ENCODE results near the gene RNF149. TPM values are rescaled to one million over a fixed set of nuclear protein-coding genes. Genes with fewer than 3 reads are reported as not detected.

The RNF149 gene
- polyA plus RNA-seq, 2 of the 4 experiments (the other 2 are of a cell fraction): 28.8 to 34.8 TPM

DNA sequence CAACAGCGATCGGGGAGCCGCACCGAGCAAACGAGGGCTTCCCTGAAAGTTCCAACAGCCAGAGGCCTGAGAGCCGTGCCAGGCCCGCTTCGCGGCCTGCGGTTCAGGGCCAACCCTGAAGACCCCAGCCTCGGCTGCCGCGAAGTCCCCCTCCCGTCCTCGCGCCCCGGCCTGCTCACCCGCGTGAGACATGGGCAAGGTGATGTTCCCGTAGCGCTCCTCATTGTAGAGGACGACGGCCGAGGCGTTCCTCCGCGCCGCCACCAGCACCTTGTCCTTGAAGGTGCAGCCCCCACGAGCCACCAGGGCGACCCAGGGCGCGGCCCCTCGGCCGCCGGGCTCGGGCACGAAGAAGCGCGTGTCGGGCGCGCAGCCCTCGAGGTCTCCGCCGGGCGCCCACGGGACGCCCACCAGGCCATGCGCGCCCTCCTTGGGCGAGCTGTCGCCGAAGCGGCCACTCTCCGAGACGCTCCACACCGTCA, 510 bp downstream of the RNF149 start:
- DNase-seq (ENCODE audit: low read depth in 1 of 2, low spot score in 1 of 2): peak; percentile 15 to 19
- Histone ChIP-seq H3K9me3 (no peaks in the 10 kb centered on the region), H3K27ac (peak overlapping the region; percentile 83 to 92), H3K4me3 (peak overlapping the region; percentile 75), H3K4me1 (peaks cover 34% of the 10 kb centered on the region), H3K4me2 (peak overlapping the region; percentile 85)
- POLR2A ChIA-PET: interaction anchor here (0.6 to 2.1 kb wide), 8 partner anchors 10 to 745 kb away, joined by 3 to 6 read pairs (median 3); partner anchors contain the start of genes CNOT11 and PDCL3
- ATAC-seq: peak; percentile 57
- 8% methylated on average over 18 of the region's 57 CpGs for WGBS (ENCODE audit: missing lambda C conversion rate)
- no peak for FAIRE-seq
- CTCF ChIA-PET: interaction anchor here (0.8 to 1.7 kb wide), 2 partner anchors 31 to 111 kb away, joined by 3 to 4 read pairs; no protein-coding TSS in a partner anchor
- TF ChIP-seq ZNF302 (CRISPR knock-in tag; IDR thresholded peaks at IDR 0.05) (no peak), PHF8 (IDR thresholded peaks at IDR 0.05; ENCODE audit: borderline replicate concordance, low read depth) (peak; percentile 67; the same call in 1 of the 2 replicates), TP53 (CRISPR knock-in tag; IDR thresholded peaks at IDR 0.05) (0 out of 2 replicates have a peak, but pooled peaks have one; percentile 66), FOSL2 (IDR thresholded peaks at IDR 0.05) (no peak), FOSL2 (CRISPR knock-in tag; IDR thresholded peaks at IDR 0.05) (no peak), EP300 (IDR thresholded peaks at IDR 0.05) (no peak), RCOR1 (IDR thresholded peaks at IDR 0.05; ENCODE audit: low read depth, low read length) (no peak), POLR2AphosphoS2 (conservative IDR thresholded peaks at IDR 0.05; ENCODE audit: low read length) (no peak), NR3C1 (IDR thresholded peaks at IDR 0.05) (no peak), HOXB5 (CRISPR knock-in tag; IDR thresholded peaks at IDR 0.05) (0 out of 2 replicates have a peak, but pooled peaks have one; percentile 49), BHLHE40 (IDR thresholded peaks at IDR 0.05; ENCODE audit: low read depth, low read length) (no peak), MYC (IDR thresholded peaks at IDR 0.05; ENCODE audit: borderline replicate concordance, low read length) (no peak), HEYL (CRISPR knock-in tag; IDR thresholded peaks at IDR 0.05) (no peak), TFCP2L1 (CRISPR knock-in tag; IDR thresholded peaks at IDR 0.05) (no peak), RNF2 (IDR thresholded peaks at IDR 0.05; ENCODE audit: borderline replicate concordance, low read depth) (peak; percentile 75; the same call in 1 of the 2 replicates), ESRRA (IDR thresholded peaks at IDR 0.05; ENCODE audit: borderline replicate concordance, low read length) (no peak)
- TF ChIP-seq, protein P1, sequence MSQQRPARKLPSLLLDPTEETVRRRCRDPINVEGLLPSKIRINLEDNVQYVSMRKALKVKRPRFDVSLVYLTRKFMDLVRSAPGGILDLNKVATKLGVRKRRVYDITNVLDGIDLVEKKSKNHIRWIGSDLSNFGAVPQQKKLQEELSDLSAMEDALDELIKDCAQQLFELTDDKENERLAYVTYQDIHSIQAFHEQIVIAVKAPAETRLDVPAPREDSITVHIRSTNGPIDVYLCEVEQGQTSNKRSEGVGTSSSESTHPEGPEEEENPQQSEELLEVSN (IDR thresholded peaks at IDR 0.05; ENCODE audit: borderline replicate concordance, low read depth): peak; percentile 73
- TF ChIP-seq, protein P2, sequence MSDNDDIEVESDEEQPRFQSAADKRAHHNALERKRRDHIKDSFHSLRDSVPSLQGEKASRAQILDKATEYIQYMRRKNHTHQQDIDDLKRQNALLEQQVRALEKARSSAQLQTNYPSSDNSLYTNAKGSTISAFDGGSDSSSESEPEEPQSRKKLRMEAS (IDR thresholded peaks at IDR 0.05): peak; percentile 72
- TF ChIP-seq, protein P3, sequence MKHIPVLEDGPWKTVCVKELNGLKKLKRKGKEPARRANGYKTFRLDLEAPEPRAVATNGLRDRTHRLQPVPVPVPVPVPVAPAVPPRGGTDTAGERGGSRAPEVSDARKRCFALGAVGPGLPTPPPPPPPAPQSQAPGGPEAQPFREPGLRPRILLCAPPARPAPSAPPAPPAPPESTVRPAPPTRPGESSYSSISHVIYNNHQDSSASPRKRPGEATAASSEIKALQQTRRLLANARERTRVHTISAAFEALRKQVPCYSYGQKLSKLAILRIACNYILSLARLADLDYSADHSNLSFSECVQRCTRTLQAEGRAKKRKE (CRISPR knock-in tag; IDR thresholded peaks at IDR 0.05; ENCODE audit: low read depth): no peak
- TF ChIP-seq, protein P4, sequence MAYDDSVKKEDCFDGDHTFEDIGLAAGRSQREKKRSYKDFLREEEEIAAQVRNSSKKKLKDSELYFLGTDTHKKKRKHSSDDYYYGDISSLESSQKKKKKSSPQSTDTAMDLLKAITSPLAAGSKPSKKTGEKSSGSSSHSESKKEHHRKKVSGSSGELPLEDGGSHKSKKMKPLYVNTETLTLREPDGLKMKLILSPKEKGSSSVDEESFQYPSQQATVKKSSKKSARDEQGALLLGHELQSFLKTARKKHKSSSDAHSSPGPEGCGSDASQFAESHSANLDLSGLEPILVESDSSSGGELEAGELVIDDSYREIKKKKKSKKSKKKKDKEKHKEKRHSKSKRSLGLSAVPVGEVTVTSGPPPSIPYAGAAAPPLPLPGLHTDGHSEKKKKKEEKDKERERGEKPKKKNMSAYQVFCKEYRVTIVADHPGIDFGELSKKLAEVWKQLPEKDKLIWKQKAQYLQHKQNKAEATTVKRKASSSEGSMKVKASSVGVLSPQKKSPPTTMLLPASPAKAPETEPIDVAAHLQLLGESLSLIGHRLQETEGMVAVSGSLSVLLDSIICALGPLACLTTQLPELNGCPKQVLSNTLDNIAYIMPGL (CRISPR knock-in tag; IDR thresholded peaks at IDR 0.05; ENCODE audit: borderline replicate concordance): peak; percentile 60; the same call in 1 of the 2 replicates

DNA sequence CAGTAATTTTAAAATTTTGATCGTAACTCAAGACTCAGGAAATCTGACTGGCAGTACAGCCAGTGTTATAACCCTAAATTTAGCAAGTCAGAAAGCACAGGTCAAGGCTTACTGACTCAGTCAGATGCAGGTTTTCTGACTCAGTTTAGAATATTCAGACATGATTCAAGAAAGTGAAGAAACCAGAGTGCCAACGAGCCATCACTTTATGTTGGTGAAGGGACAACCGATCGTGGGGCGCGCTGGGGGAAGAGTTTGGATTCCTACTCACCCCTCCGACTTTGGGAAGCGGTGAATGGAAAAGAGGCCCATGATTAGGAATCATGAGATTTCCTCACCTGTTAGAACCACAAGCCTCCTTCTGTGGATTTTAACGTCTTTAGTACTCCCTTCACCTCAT, 998 bp downstream of the RNF149 start:
- no peak for FAIRE-seq
- POLR2A ChIA-PET: interaction anchor here (1.4 kb wide), 1 partner anchor 9 kb away, joined by 5 read pairs; no protein-coding TSS in a partner anchor

More for the DNA sequence above, 998 bp downstream of the RNF149 start:
- CTCF ChIA-PET: no interaction called here
- DNase-seq (ENCODE audit: low read depth in 1 of 2, low spot score in 1 of 2) (no peak), ATAC-seq (no peak)
- H3K4me2 ChIP-seq: peak overlapping the region; percentile 85
- TF ChIP-seq HDAC2 (IDR thresholded peaks at IDR 0.05) (no peak), CHD4 (IDR thresholded peaks at IDR 0.05; ENCODE audit: borderline replicate concordance) (no peak), KDM5A (IDR thresholded peaks at IDR 0.05) (no peak), JUN (IDR thresholded peaks at IDR 0.05) (no peak)
- TF ChIP-seq, protein P5, sequence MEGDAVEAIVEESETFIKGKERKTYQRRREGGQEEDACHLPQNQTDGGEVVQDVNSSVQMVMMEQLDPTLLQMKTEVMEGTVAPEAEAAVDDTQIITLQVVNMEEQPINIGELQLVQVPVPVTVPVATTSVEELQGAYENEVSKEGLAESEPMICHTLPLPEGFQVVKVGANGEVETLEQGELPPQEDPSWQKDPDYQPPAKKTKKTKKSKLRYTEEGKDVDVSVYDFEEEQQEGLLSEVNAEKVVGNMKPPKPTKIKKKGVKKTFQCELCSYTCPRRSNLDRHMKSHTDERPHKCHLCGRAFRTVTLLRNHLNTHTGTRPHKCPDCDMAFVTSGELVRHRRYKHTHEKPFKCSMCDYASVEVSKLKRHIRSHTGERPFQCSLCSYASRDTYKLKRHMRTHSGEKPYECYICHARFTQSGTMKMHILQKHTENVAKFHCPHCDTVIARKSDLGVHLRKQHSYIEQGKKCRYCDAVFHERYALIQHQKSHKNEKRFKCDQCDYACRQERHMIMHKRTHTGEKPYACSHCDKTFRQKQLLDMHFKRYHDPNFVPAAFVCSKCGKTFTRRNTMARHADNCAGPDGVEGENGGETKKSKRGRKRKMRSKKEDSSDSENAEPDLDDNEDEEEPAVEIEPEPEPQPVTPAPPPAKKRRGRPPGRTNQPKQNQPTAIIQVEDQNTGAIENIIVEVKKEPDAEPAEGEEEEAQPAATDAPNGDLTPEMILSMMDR (IDR thresholded peaks at IDR 0.05): no peak
- H3K9me3 ChIP-seq: no peaks in the 10 kb centered on the region
- 35% methylated on average over 9 of the region's 9 CpGs for whole genome bisulfite sequencing (ENCODE audit: missing lambda C conversion rate)
- peaks cover 34% of the 10 kb centered on the region for H3K4me1 ChIP-seq
- H3K4me3 ChIP-seq: peak overlapping the region; percentile 75
- H3K27ac ChIP-seq: peak overlapping the region; percentile 83 to 92
